Activated T-cell treated with anti-CD3 and anti-CD28 coated beads, Interleukin-2, amount 50 U/mL, for 24 hours (primary cell): ENCODE measurements around the gene TBC1D2.
A peak's percentile ranks its signal among the peaks of the same experiment; 100 is the strongest.

ENCODE experiments used
- DNase-seq: peaks from one replicate; pipeline ENCODE4 v3.0.0-alpha.2; 2020
- H3K27ac Mint-ChIP-seq: 2 replicates; pipeline ENCODE4 v1.8.0; 2020; ENCODE audit warnings: mild to moderate bottlenecking, mixed read lengths
- H3K27me3 Mint-ChIP-seq: 2 replicates; pipeline ENCODE4 v1.8.0; 2020; ENCODE audit warnings: mixed read lengths
- H3K36me3 Mint-ChIP-seq: 2 replicates; pipeline ENCODE4 v1.8.0; 2020; ENCODE audit warnings: low read depth, mixed read lengths
- H3K4me1 Mint-ChIP-seq: 2 replicates; pipeline ENCODE4 v1.8.0; 2020; ENCODE audit warnings: low read depth, mixed read lengths
- H3K4me3 Mint-ChIP-seq: 2 replicates; pipeline ENCODE4 v1.8.0; 2020; ENCODE audit warnings: mild to moderate bottlenecking, moderate library complexity, mixed read lengths
- H3K9me3 Mint-ChIP-seq: 2 replicates; pipeline ENCODE4 v1.8.0; 2020; ENCODE audit warnings: mixed read lengths

The TBC1D2 gene, protein sequence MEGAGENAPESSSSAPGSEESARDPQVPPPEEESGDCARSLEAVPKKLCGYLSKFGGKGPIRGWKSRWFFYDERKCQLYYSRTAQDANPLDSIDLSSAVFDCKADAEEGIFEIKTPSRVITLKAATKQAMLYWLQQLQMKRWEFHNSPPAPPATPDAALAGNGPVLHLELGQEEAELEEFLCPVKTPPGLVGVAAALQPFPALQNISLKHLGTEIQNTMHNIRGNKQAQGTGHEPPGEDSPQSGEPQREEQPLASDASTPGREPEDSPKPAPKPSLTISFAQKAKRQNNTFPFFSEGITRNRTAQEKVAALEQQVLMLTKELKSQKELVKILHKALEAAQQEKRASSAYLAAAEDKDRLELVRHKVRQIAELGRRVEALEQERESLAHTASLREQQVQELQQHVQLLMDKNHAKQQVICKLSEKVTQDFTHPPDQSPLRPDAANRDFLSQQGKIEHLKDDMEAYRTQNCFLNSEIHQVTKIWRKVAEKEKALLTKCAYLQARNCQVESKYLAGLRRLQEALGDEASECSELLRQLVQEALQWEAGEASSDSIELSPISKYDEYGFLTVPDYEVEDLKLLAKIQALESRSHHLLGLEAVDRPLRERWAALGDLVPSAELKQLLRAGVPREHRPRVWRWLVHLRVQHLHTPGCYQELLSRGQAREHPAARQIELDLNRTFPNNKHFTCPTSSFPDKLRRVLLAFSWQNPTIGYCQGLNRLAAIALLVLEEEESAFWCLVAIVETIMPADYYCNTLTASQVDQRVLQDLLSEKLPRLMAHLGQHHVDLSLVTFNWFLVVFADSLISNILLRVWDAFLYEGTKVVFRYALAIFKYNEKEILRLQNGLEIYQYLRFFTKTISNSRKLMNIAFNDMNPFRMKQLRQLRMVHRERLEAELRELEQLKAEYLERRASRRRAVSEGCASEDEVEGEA

DNA sequence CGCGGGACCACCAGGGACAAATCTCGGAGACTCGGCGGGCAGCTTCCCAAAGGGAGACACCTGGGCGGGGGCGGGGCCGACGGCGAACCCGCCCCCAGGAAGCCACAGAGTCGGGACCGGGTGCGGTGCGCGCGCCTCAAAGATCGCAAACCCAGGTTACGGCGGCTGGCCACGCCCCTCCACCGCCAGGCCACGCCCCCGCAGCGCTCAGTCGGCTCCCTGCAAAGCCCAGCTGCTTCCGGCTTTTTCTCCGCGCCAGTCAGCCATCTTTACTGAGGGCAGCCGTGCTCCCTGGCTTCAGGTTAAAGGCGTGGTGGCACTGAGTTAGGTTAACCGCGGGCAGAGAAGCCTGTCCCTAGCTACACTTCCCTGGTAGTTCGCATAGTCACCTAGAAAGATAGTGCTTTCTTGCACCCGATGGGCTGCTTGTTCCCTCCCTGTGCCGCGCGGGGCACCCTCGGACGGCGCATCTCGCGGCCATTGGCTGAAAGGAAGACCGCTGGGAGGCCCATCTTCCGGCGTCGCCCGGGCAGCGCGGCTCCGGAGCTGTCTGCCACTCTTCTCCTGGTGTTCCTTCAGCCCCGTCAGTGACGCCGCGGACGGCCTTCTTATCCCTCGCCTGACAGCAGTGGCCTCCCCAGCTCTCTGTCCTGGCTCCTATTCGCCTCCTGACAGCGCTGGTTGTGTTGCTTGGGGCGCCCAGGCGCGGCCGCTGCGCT is at the start of gene TBC1D2:
TBC1D2 (minus strand) TSS at position 72 of the 719 bp plus-strand sequence. CDS start 108 bp downstream, outside the sequence.
- H3K27me3 Mint-ChIP-seq = no peaks in the 10 kb centered on the region
- H3K4me3 Mint-ChIP-seq = peak within 1 kb of the TSS; percentile 93
- H3K27ac Mint-ChIP-seq = peak within 1 kb of the TSS; percentile 99
- DNase-seq = peak; percentile 99
- H3K4me1 Mint-ChIP-seq = peaks cover 26% of the 10 kb centered on the region
- no peaks in the 10 kb centered on the region for H3K9me3 Mint-ChIP-seq
- H3K36me3 Mint-ChIP-seq = peaks cover 12% of the 10 kb centered on the region

DNA sequence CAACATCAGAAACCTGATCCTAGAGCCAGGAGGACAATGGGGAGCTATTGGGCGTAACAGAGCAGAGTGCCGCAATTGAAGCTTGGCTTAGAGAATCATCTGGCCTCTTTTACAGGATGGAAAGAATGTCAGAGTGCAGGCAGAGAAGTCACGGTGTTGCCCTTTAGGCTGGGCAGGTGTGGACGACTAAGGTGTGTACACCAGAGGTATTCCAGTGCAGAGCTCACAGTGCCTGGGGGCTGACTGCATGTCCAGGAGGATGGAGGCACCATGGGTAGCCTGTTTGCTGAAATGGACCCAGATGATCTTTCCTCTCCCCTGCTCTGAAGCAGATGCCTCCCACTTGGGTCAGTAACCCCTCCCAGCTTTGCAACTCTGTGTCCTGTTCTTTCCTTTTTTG is 48.9 kb upstream of the TBC1D2 start:
- Mint-ChIP-seq H3K27me3 (no peaks in the 10 kb centered on the region), H3K9me3 (no peaks in the 10 kb centered on the region), H3K36me3 (no peaks in the 10 kb centered on the region), H3K27ac (no peak overlapping the region), H3K4me3 (no peak overlapping the region), H3K4me1 (no peaks in the 10 kb centered on the region)
- no peak for DNase-seq

DNA sequence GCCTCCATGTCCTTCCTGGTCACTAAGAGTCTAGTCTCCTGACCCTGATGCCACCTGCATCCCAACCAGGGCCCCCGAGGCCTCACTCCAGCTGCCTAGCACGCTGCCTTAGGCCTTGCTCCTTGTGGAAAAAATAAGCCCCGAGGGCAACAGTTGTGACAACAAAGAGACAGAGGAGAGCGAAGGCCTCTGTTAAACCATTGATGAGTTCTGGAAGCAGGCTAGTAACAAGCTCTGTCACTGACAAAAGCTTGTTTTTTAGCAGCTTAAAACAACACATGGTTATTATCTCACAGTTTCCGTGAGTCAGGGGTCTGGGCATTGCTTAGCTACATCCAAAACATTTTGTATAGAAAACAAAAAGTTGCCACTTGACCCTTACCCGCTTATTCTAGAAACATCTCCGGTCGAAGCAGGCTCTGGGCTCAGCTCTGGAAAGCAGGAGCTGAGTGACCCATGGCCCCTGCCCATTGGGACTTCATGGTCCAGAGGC is 48.2 kb upstream of the TBC1D2 start:
- no peaks in the 10 kb centered on the region for H3K9me3 Mint-ChIP-seq
- no peak for DNase-seq
- H3K4me3 Mint-ChIP-seq = no peak overlapping the region
- no peaks in the 10 kb centered on the region for H3K27me3 Mint-ChIP-seq
- H3K36me3 Mint-ChIP-seq = no peaks in the 10 kb centered on the region
- H3K27ac Mint-ChIP-seq = no peak overlapping the region
- no peaks in the 10 kb centered on the region for H3K4me1 Mint-ChIP-seq

DNA sequence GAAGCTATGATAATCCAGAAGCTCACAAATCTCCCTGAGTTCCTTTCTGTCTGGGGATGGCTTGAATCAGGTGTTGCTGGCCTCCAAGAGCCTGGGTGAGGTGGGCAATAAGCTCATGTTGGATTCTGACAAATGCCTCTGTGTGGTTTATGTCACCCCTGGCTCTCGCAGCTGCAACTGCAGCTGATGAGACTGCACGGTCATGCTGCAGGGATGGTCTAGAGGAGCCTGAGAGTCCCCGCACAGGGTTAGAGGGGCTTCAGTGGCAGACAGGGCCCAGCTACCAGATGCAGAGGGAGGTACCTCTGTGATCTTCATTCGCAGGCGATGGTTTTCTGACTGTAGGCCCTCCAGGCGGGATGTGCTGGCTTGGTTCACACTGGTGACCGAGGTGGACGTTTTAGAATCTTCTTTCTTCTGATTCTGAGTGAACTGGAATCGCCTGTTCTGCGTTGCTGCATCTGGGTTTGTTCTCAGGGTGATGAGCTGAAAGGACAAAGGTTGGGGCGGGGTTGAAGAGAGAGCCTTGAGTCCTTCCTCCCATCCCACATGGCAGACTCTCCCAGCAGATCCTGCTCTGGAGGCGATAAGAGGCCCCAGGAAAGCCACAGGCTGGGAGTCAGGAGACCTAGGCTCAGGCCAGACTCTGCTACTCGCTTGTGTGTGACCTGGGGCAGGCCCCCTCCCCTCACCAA is 47.6 kb upstream of the TBC1D2 start:
- DNase-seq = no peak
- no peaks in the 10 kb centered on the region for H3K27me3 Mint-ChIP-seq
- H3K27ac Mint-ChIP-seq = no peak overlapping the region
- no peaks in the 10 kb centered on the region for H3K4me1 Mint-ChIP-seq
- no peaks in the 10 kb centered on the region for H3K9me3 Mint-ChIP-seq
- no peaks in the 10 kb centered on the region for H3K36me3 Mint-ChIP-seq
- no peak overlapping the region for H3K4me3 Mint-ChIP-seq

DNA sequence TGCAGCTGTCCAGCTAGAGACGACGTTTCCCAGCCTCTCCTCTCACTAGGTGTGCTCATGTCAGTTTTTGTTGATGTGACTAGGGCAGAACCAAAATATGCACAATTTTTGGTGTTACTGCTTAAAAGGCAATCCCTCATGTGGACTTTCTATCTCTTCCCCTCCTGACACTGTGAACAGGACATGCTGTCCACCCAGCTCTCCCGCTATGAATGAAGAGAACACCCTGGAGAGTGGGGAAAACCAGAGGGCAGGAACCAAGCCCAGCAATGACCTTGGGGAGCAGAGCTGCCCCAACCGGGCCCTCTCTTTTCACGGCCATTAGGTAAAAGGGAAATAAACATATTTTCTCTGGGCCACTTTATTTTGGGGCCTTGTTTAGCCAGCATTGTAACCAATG is 46.7 kb upstream of the TBC1D2 start:
- Mint-ChIP-seq H3K9me3 (no peaks in the 10 kb centered on the region), H3K27me3 (no peaks in the 10 kb centered on the region), H3K4me1 (no peaks in the 10 kb centered on the region), H3K36me3 (no peaks in the 10 kb centered on the region), H3K4me3 (no peak overlapping the region), H3K27ac (no peak overlapping the region)
- DNase-seq = no peak

DNA sequence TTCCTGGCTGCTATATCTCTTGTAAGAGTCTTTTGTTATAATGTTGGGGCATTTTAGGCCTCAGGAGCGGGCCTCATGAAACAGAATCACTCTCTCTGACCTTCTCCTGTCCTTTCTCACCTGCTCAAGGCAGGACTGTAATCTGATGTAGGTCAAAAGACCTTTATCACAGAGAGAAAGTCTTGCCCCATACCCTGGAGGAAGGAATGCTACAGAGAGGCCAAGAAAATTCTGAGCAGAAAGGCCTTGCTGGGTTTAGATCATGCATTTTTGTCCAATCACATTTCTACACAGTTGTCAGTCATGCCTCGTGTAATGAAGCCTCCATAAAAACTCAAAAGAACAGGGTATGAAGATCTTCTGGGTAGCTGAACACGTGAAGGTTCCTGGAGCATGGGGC is 45.2 kb upstream of the TBC1D2 start:
- Mint-ChIP-seq H3K4me1 (no peaks in the 10 kb centered on the region), H3K9me3 (no peaks in the 10 kb centered on the region), H3K27ac (no peak overlapping the region), H3K4me3 (no peak overlapping the region), H3K27me3 (peaks cover 2% of the 10 kb centered on the region), H3K36me3 (no peaks in the 10 kb centered on the region)
- no peak for DNase-seq

DNA sequence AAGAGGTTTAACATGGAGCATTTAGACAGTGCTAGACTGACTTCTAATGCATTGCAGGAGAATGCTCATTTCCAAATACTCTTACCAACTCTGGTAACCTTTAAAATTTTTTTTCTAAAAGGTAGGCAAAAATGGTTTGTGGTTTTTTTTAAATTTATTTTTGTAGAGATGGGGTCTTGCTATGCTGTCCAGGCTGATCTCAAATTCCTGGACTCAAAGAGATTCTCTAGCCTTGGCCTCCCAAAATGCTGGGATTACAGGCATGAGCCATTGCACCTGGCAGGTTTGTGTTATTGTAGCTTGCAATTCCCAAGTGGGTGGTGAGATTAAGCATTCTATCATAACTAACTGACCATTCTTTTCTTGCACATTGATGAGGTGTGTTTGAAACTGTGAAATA is 43.0 kb upstream of the TBC1D2 start:
- Mint-ChIP-seq H3K9me3 (no peaks in the 10 kb centered on the region), H3K36me3 (no peaks in the 10 kb centered on the region), H3K4me1 (no peaks in the 10 kb centered on the region), H3K4me3 (no peak overlapping the region), H3K27ac (no peak overlapping the region), H3K27me3 (peaks cover 9% of the 10 kb centered on the region)
- no peak for DNase-seq

DNA sequence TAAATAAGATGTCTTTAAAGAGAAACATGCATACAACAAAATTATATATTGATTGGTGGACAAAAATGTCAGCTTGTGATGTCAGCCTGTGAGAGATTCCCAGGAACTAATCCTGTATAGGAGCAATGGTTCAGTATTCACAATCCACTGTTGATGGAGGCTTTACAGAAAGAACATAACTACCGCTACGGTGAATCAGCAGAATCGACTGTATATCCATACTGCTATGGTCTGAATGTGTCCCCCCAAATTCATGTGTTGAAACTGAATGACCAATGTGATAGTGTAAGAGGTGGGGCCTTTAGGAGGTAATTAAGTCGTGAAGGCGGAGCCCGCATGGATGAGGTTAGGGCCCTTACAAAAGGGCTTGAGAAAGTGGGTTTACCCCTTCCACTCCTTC is 40.4 kb upstream of the TBC1D2 start:
- Mint-ChIP-seq H3K4me1 (no peaks in the 10 kb centered on the region), H3K9me3 (no peaks in the 10 kb centered on the region), H3K4me3 (no peak overlapping the region), H3K27ac (no peak overlapping the region), H3K27me3 (peaks cover 9% of the 10 kb centered on the region), H3K36me3 (no peaks in the 10 kb centered on the region)
- DNase-seq = no peak

DNA sequence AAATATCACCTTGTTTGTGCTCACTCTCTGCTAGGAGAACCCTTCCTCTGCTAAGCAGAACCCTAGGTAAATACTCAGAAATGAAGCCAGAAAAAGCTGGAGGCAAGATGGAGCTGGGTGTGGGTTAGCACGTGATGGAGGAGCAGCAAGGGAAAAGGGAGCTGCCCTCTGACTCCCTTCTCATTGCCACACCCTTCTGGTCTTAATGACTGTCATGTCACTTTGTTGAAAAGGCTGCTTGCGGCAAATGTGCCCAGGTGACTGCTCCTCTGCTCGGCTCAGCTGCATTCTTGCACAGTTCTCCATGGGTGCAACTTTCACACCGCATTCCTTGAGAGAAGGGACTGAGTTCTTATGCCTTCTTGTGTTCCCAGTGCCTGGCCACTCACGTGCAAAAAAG is 36.4 kb upstream of the TBC1D2 start:
- Mint-ChIP-seq H3K27ac (no peak overlapping the region), H3K36me3 (no peaks in the 10 kb centered on the region), H3K27me3 (peaks cover 9% of the 10 kb centered on the region)

DNA sequence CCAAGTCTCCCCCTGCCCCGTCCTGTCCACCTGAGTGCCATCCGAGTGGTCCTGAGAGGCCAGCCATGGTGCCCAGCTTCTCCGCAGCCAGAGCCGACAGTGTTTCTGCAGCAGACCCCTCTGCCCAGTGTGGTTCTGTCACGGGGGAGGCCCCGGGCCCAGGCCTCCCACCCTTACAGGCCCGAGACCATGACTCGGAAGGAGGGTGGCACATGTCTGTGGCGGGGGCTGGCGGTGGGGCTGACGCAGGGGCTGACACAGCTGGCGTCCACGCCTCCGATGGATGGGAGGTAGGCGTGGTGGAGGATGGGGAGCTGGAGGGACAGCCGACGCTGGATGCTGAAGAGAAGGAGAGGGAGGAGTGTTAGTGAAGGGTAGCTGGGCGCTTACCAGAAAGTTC is 35.0 kb upstream of the TBC1D2 start:
- no peaks in the 10 kb centered on the region for H3K4me1 Mint-ChIP-seq
- no peak for DNase-seq
- H3K27me3 Mint-ChIP-seq = peaks cover 7% of the 10 kb centered on the region
- H3K4me3 Mint-ChIP-seq = no peak overlapping the region
- no peaks in the 10 kb centered on the region for H3K9me3 Mint-ChIP-seq
- no peaks in the 10 kb centered on the region for H3K36me3 Mint-ChIP-seq
- no peak overlapping the region for H3K27ac Mint-ChIP-seq

More for the DNA sequence above, 36.4 kb upstream of the TBC1D2 start:
- no peaks in the 10 kb centered on the region for H3K4me1 Mint-ChIP-seq
- no peaks in the 10 kb centered on the region for H3K9me3 Mint-ChIP-seq
- no peak overlapping the region for H3K4me3 Mint-ChIP-seq
- no peak for DNase-seq

DNA sequence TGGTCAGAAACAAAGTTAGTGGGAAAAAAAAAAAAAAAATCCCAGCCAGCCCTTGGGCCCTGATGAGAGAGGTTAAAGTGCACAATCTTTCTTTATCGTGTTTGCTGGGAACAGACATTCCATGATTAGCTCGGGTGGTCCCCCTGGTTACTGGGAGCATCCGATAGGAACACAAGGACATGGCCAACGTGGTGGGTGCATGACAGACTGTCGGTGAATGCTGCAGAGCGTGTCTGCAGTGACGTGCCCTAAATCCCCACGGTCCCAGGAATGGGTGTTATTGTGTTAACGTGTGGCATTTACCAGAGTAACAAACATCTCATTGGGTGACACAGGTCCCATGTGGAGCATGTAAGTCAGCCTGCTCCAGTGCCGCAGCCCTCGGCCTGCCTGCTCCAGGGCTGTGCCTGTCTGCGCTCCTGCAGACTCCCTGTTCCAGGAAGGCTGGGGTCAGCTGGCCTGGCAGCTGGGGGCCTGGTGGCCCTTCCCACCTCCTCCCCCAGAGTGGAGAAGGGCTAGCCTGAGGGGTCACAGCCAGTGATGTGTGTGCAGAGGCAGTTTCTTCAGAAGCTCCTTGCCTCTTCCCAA is 34.3 kb upstream of the TBC1D2 start:
- H3K36me3 Mint-ChIP-seq = no peaks in the 10 kb centered on the region
- H3K9me3 Mint-ChIP-seq = no peaks in the 10 kb centered on the region
- no peak overlapping the region for H3K4me3 Mint-ChIP-seq
- peaks cover 7% of the 10 kb centered on the region for H3K27me3 Mint-ChIP-seq
- no peaks in the 10 kb centered on the region for H3K4me1 Mint-ChIP-seq
- H3K27ac Mint-ChIP-seq = no peak overlapping the region
- DNase-seq = no peak

DNA sequence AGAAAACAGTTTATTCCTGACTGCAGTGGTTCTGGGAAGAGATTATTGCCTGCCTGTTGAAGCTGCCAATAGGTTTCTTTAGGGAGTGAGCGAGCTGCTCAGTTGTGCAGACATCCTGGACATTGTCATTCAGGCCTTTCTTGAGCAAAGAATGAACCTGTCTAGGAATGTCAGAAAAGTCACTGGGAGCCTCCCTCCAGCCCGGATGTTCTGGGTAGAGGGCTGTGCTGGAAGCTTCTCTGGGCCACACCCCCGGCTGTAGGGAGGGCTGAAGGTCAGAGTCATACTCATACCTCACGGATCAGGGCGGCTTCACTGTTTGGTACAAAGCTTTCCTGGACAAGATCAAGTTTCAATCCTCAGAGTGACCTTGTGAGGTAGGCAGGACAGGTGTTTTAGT is 33.4 kb upstream of the TBC1D2 start:
- Mint-ChIP-seq H3K4me3 (no peak overlapping the region), H3K4me1 (no peaks in the 10 kb centered on the region), H3K36me3 (no peaks in the 10 kb centered on the region), H3K27me3 (peaks cover 1% of the 10 kb centered on the region), H3K27ac (no peak overlapping the region), H3K9me3 (no peaks in the 10 kb centered on the region)
- no peak for DNase-seq

DNA sequence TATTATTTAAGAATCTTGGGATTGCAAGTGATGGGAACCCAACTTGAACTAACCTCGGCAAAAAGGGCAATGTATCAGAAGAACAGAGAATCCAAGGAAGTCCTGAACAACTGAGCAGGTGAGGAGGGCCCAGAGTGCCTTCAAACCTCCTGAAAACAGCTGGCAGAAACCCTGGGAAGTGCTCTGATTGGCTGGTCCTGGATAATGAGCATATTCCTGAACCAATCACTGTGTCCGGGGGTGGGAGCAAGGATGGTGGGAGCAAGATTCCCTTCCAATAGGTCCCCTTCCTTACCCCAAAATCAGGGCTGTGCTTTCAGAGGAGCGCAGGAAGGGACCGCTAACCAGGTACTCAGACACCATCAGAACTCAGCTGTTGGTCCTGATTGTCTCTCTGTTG is 31.9 kb upstream of the TBC1D2 start:
- H3K36me3 Mint-ChIP-seq = no peaks in the 10 kb centered on the region
- DNase-seq = no peak
- H3K4me3 Mint-ChIP-seq = no peak overlapping the region
- H3K27me3 Mint-ChIP-seq = peaks cover 2% of the 10 kb centered on the region
- H3K27ac Mint-ChIP-seq = no peak overlapping the region
- no peaks in the 10 kb centered on the region for H3K9me3 Mint-ChIP-seq
- H3K4me1 Mint-ChIP-seq = no peaks in the 10 kb centered on the region

DNA sequence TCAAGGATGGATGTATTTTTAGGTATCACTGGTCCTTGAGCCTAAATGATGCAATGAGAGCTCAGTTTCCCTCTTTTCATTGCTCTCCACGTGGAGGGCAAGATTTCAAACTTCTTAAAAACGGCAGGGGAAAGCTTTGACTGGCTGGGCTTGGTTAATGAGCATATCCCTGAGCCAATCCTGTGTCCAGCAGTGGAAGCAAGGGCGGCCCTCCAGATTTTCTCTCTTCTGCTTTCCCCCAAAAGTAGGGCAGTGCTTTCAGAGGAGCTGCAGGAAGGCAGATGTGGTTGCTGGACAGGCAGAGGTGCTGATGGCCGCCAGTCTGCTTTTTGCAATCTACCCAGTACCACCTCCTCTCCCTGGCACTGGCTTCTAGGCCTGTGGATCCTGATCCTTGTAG is 30.0 kb upstream of the TBC1D2 start:
- Mint-ChIP-seq H3K4me1 (no peaks in the 10 kb centered on the region), H3K27me3 (peaks cover 2% of the 10 kb centered on the region), H3K27ac (no peak overlapping the region), H3K4me3 (no peak overlapping the region), H3K36me3 (no peaks in the 10 kb centered on the region), H3K9me3 (no peaks in the 10 kb centered on the region)
- DNase-seq = no peak
